PC-3 (cell line): ENCODE results near the gene HECW1.

Experiments
- CTCF ChIP-seq: fragments of 300-600 bp; sonication (generic); conservative IDR thresholded peaks from 2 replicates; pipeline ENCODE4 v1.5.1; 2017; ENCODE audit warnings: antibody characterized with exemption, low read depth, mild to moderate bottlenecking, low read length
- EZH2 ChIP-seq: fragments of 300-600 bp; sonication (generic); IDR thresholded peaks from one replicate; pipeline ENCODE4 v1.6.1; 2017; ENCODE audit warnings: antibody characterized with exemption, mild to moderate bottlenecking, low read length; ENCODE audit not compliant: unreplicated experiment

- TF ChIP-seq CTCF: no peak
- TF ChIP-seq EZH2: no peak
Observed at GRCh38 chr7:43520201-43520600, 407.8 kb downstream of the HECW1 start.
